ENCODE results near the gene KRT7. TPM values are rescaled to one million over a fixed set of nuclear protein-coding genes. Genes with fewer than 3 reads are reported as not detected.

The KRT7 gene
- total and polyA plus RNA-seq, 4 donors = 0.37 to 9.9 (median 7.0) TPM

DNA sequence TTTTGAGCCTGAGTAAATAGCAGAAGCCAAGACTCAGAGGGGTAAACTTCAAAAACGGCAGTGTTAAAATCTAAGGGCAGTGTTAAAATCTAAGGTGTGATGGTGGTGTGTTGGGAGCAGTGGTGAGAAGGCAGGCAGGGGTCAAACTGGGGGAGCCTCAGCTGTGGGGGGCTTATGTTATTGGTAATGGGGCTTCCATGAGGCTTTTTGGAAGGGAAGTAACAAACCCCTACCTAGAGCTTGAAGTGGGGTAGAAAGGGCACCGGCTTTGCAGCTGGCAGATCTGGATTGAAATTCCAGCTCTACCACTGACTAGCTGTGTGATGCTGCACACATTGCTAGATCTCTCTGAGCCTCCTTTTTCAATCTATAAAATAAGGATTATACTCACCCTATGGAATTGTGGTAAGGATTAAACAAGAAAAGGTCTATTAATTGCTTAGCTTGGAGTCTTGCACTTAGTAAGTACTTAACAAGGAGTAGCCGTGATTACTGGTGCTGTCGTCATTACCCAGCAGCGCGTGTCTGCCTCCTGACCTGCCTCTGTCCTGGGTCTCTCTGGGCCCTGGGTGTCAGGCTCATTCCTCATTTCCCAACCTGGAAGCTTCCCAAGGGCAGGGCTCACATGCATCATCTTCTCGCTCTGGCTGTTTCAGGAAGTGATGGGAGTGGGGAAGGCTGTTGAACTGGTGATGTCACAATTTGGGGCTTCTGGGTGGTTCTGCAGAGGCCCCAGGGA is 22.7 kb upstream of the KRT7 start:
- Histone ChIP-seq H3K9ac (ENCODE audit: low read depth in 1 of 2, low read length in 2 of 2) (no peak overlapping the region), H3K36me3 (ENCODE audit: control insufficient read depth in 4 of 4, insufficient read depth in 3 of 4, low read depth in 1 of 4, low read length in 3 of 4) (no peaks in the 10 kb centered on the region), H3K4me1 (ENCODE audit: control insufficient read depth in 4 of 4, insufficient read depth in 4 of 4, low read length in 3 of 4) (peaks cover 0 to 2% (median 0%) of the 10 kb centered on the region in 4 donors), H3K27me3 (ENCODE audit: control insufficient read depth in 4 of 4, insufficient read depth in 4 of 4, low read length in 3 of 4) (peaks cover 0 to 4% (median 0%) of the 10 kb centered on the region in 4 donors), H3K9me3 (ENCODE audit: control insufficient read depth in 4 of 4, low read length in 3 of 4) (no peaks in the 10 kb centered on the region), H3K4me3 (ENCODE audit: low read depth in 1 of 3, low read length in 3 of 3) (no peak overlapping the region), H3K27ac (ENCODE audit: low read depth in 1 of 2, low read length in 2 of 2) (no peak overlapping the region)
- WGBS = 82% methylated on average over 7 of the region's 7 CpGs
- DNase-seq (ENCODE audit: low spot score) = no peak
- TF ChIP-seq, protein P1, sequence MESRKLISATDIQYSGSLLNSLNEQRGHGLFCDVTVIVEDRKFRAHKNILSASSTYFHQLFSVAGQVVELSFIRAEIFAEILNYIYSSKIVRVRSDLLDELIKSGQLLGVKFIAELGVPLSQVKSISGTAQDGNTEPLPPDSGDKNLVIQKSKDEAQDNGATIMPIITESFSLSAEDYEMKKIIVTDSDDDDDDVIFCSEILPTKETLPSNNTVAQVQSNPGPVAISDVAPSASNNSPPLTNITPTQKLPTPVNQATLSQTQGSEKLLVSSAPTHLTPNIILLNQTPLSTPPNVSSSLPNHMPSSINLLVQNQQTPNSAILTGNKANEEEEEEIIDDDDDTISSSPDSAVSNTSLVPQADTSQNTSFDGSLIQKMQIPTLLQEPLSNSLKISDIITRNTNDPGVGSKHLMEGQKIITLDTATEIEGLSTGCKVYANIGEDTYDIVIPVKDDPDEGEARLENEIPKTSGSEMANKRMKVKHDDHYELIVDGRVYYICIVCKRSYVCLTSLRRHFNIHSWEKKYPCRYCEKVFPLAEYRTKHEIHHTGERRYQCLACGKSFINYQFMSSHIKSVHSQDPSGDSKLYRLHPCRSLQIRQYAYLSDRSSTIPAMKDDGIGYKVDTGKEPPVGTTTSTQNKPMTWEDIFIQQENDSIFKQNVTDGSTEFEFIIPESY (IDR thresholded peaks at IDR 0.05) = no peak
- TF ChIP-seq HNF4G (IDR thresholded peaks at IDR 0.05) (no peak), FOXA2 (IDR thresholded peaks at IDR 0.05) (no peak), JUND (IDR thresholded peaks at IDR 0.05) (no peak), RXRA (IDR thresholded peaks at IDR 0.05) (no peak), TAF1 (conservative IDR thresholded peaks at IDR 0.05) (no peak), YY1 (IDR thresholded peaks at IDR 0.05) (no peak), RAD21 (IDR thresholded peaks at IDR 0.05) (no peak), MAX (IDR thresholded peaks at IDR 0.05) (no peak), FOXA1 (IDR thresholded peaks at IDR 0.05) (no peak), NR2F2 (IDR thresholded peaks at IDR 0.05) (no peak), EGR1 (IDR thresholded peaks at IDR 0.05; ENCODE audit: low read depth in 2 of 2) (no peak), REST (IDR thresholded peaks at IDR 0.05) (no peak), SP1 (IDR thresholded peaks at IDR 0.05) (no peak)
- TF ChIP-seq, protein P2, sequence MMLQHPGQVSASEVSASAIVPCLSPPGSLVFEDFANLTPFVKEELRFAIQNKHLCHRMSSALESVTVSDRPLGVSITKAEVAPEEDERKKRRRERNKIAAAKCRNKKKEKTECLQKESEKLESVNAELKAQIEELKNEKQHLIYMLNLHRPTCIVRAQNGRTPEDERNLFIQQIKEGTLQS (IDR thresholded peaks at IDR 0.05) = no peak
- TF ChIP-seq, protein P3, sequence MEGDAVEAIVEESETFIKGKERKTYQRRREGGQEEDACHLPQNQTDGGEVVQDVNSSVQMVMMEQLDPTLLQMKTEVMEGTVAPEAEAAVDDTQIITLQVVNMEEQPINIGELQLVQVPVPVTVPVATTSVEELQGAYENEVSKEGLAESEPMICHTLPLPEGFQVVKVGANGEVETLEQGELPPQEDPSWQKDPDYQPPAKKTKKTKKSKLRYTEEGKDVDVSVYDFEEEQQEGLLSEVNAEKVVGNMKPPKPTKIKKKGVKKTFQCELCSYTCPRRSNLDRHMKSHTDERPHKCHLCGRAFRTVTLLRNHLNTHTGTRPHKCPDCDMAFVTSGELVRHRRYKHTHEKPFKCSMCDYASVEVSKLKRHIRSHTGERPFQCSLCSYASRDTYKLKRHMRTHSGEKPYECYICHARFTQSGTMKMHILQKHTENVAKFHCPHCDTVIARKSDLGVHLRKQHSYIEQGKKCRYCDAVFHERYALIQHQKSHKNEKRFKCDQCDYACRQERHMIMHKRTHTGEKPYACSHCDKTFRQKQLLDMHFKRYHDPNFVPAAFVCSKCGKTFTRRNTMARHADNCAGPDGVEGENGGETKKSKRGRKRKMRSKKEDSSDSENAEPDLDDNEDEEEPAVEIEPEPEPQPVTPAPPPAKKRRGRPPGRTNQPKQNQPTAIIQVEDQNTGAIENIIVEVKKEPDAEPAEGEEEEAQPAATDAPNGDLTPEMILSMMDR (IDR thresholded peaks at IDR 0.05; ENCODE audit: low read depth, low read length, missing input control) = no peak

All from liver (tissue), 9 donors.